Bronchial epithelial cell (primary cell): ENCODE measurements around the gene RAD51B. TPM values are rescaled to one million over a fixed set of nuclear protein-coding genes. Genes with fewer than 3 reads are reported as not detected.

Source experiments
- DNase-seq: peaks from one replicate; pipeline ENCODE4 v3.0.0-alpha.2; 2010; ENCODE audit warnings: low read depth
- FAIRE-seq: peaks from 2 replicates; lab custom pipeline; 2011; peaks lifted over from hg19 to GRCh38; lab: Jason Lieb, UNC
- H3K27me3 ChIP-seq: 2 replicates; pipeline ENCODE4 v1.5.1; 2011; ENCODE audit warnings: low read length; ENCODE audit not compliant: control insufficient read depth, insufficient read depth
- H3K36me3 ChIP-seq: 2 replicates; pipeline ENCODE4 v1.5.1; 2011; ENCODE audit warnings: low read length; ENCODE audit not compliant: control insufficient read depth, insufficient read depth
- H3K4me3 ChIP-seq: 2 replicates; pipeline ENCODE4 v1.5.1; 2011; ENCODE audit warnings: mild to moderate bottlenecking, low read depth, low read length, control low read depth
- CTCF ChIP-seq: IDR thresholded peaks from 2 replicates; pipeline ENCODE4 v1.5.1; 2011; ENCODE audit warnings: mild to moderate bottlenecking, moderate library complexity, low read length, control low read depth, inconsistent platforms; ENCODE audit not compliant: insufficient read depth, severe bottlenecking
- total RNA-seq: library from RNA; depleted of rRNA; stranded (reverse); fragments of >200 nt; gene quantifications from 2 replicates; pipeline ENCODE4 v1.2.1, GENCODE V29; 2014

RAD51B gene
- total RNA-seq, 1 donor from 2014 or later, result 12.1 TPM

DNA sequence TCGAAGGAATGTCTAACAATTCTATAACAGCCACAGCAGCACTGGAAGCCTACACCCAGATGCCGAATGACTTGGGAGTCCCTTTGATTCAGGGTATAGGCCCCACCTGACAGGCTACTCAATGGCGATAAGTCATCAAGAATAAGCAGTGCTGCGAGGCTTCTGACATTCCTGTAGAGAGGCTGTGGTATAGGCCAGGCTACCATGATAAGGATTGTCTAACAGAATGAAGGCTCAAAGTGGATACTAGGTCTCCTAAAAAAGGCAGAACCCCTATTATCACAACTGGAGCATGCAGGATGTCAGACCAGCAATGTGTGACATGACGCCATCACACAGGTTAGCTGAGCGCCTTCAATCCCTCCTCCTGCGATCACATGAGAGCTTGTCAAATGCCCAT, 920.1 kb downstream of the RAD51B start:
- Histone ChIP-seq H3K4me3 (no peak overlapping the region), H3K36me3 (no peaks in the 10 kb centered on the region), H3K27me3 (no peaks in the 10 kb centered on the region)
- TF ChIP-seq CTCF, result no peak
- FAIRE-seq, result no peak
- no peak for DNase-seq

- no peak for TF ChIP-seq CTCF
- Histone ChIP-seq H3K27me3 (no peaks in the 10 kb centered on the region), H3K4me3 (no peak overlapping the region), H3K36me3 (no peaks in the 10 kb centered on the region)
- FAIRE-seq (no peak), DNase-seq (no peak)
Observed at GRCh38 chr14:68740788-68741476, 921.4 kb downstream of the RAD51B start.

- no peak for FAIRE-seq
- no peak for DNase-seq
- no peak for TF ChIP-seq CTCF
- Histone ChIP-seq H3K36me3 (no peaks in the 10 kb centered on the region), H3K27me3 (no peaks in the 10 kb centered on the region), H3K4me3 (no peak overlapping the region)
Observed at GRCh38 chr14:68741477-68741791, 921.9 kb downstream of the RAD51B start.

- DNase-seq, result no peak
- TF ChIP-seq CTCF, result no peak
- H3K4me3 ChIP-seq, result no peak overlapping the region
Observed at GRCh38 chr14:68741839-68742470, 922.4 kb downstream of the RAD51B start.

GRCh38 chr14:68744613-68745012, 925.0 kb downstream of the RAD51B start:
- no peaks in the 10 kb centered on the region for H3K36me3 ChIP-seq
- no peak overlapping the region for H3K4me3 ChIP-seq
- TF ChIP-seq CTCF, result no peak
- no peaks in the 10 kb centered on the region for H3K27me3 ChIP-seq
- DNase-seq, result no peak
- no peak for FAIRE-seq

More at GRCh38 chr14:68741839-68742470, 922.4 kb downstream of the RAD51B start:
- Histone ChIP-seq H3K27me3 (no peaks in the 10 kb centered on the region), H3K36me3 (no peaks in the 10 kb centered on the region)
- FAIRE-seq, result no peak
